OCI-M2 (cell line): ENCODE results near the gene ZNF225.
"Not testable (repeated sequence)": the region's sequence is repeated elsewhere in the genome, so short reads cannot be mapped to it uniquely, and the experiment has no call there.

Source experiments
- DNase-seq: peaks from one replicate; lab custom pipeline; 2025; ENCODE audit not compliant: unreplicated experiment; lab: John Stamatoyannopoulos, UW

Gene ZNF225

GRCh38 chr19:44113138-44113783 is at the start of gene ZNF225:
Gene ZNF225 (plus strand): TSS chr19:44113399. CDS start chr19:44115828, 2,429 bp downstream.
- peak; percentile 95 for DNase-seq

- DNase-seq: no peak
Observed at GRCh38 chr19:44066305-44066704, 46.9 kb upstream of the ZNF225 start.

- no peak for DNase-seq
Observed at GRCh38 chr19:44069415-44069814, 43.8 kb upstream of the ZNF225 start.

GRCh38 chr19:44071824-44072542 is 41.2 kb upstream of the ZNF225 start, which contains the start of gene ZNF284:
Gene ZNF284 (plus strand): TSS chr19:44072159. CDS start chr19:44076390, 4,231 bp downstream.
- peak; percentile 93 for DNase-seq

GRCh38 chr19:44072543-44073401 is 40.4 kb upstream of the ZNF225 start:
- no peak for DNase-seq

GRCh38 chr19:44076325-44076724 is 36.9 kb upstream of the ZNF225 start:
- DNase-seq: no peak

- DNase-seq: no peak
Observed at GRCh38 chr19:44092108-44092507, 21.1 kb upstream of the ZNF225 start.

- DNase-seq: peak; percentile 84
Observed at GRCh38 chr19:44093931-44094765, 19.1 kb upstream of the ZNF225 start, which contains the start of gene ZNF224. Gene ZNF224 (plus strand): TSS chr19:44094361. CDS start chr19:44097874, 3,513 bp downstream.

GRCh38 chr19:44107751-44108150 is 5.4 kb upstream of the ZNF225 start:
- DNase-seq: no peak

- no peak for DNase-seq
Observed at GRCh38 chr19:44109458-44109857, 3.7 kb upstream of the ZNF225 start.

- DNase-seq: peak; percentile 95
Observed at GRCh38 chr19:44111910-44112463, 1.2 kb upstream of the ZNF225 start.

- no peak for DNase-seq
Observed at GRCh38 chr19:44112802-44113137, 429 bp upstream of the ZNF225 start.

GRCh38 chr19:44113784-44114390 is 688 bp downstream of the ZNF225 start:
- DNase-seq: no peak

- not testable (repeated sequence) for DNase-seq
Observed at GRCh38 chr19:44121162-44121561, 8.0 kb downstream of the ZNF225 start.

GRCh38 chr19:44131955-44132354 is 18.8 kb downstream of the ZNF225 start:
- DNase-seq: no peak

- DNase-seq: peak; percentile 54
Observed at GRCh38 chr19:44141191-44142058, 28.2 kb downstream of the ZNF225 start, which contains the start of gene ZNF234. Gene ZNF234 (plus strand): TSS chr19:44141554. CDS start chr19:44144633, 3,079 bp downstream.

- no peak for DNase-seq
Observed at GRCh38 chr19:44142059-44142433, 28.8 kb downstream of the ZNF225 start.

GRCh38 chr19:44149776-44150175 is 36.6 kb downstream of the ZNF225 start:
- no peak for DNase-seq

GRCh38 chr19:44151491-44151890 is 38.3 kb downstream of the ZNF225 start:
- no peak for DNase-seq
